ENCODE results near the gene EME2.

GRCh38 chr16:1747934-1748333 is 24.7 kb upstream of the EME2 start:
- TF ChIP-seq CTCF (IDR thresholded peaks at IDR 0.05) (no peak), POLR2A (IDR thresholded peaks at IDR 0.05) (no peak)

All from thyroid gland (tissue), 4 donors.